ENCODE measurements around the gene UNC119B.

DNA sequence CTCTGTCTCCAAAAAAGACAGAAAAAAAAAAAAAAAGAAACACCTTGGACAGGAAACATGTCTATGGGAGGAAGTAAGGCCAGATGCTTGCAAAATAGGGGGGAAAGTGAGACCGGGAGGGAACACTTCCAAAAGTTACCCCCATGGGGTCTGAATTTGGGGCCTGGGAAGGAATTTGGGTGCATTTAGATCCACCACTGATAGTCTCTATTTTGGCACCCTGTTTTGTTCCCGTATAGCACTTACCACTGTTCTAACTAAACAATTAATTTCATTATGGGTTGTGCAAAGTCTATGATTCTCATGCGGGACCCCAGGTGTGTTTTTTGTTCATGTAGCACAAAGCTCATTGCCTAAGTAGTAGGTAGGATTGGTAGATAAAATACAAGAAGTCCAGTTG, 24.7 kb upstream of the UNC119B start:
- TF ChIP-seq RAD21 (IDR thresholded peaks at IDR 0.05) (no peak), YY1 (IDR thresholded peaks at IDR 0.05) (no peak), JUND (IDR thresholded peaks at IDR 0.05) (no peak), TAF1 (conservative IDR thresholded peaks at IDR 0.05) (no peak)
- TF ChIP-seq, protein P1, sequence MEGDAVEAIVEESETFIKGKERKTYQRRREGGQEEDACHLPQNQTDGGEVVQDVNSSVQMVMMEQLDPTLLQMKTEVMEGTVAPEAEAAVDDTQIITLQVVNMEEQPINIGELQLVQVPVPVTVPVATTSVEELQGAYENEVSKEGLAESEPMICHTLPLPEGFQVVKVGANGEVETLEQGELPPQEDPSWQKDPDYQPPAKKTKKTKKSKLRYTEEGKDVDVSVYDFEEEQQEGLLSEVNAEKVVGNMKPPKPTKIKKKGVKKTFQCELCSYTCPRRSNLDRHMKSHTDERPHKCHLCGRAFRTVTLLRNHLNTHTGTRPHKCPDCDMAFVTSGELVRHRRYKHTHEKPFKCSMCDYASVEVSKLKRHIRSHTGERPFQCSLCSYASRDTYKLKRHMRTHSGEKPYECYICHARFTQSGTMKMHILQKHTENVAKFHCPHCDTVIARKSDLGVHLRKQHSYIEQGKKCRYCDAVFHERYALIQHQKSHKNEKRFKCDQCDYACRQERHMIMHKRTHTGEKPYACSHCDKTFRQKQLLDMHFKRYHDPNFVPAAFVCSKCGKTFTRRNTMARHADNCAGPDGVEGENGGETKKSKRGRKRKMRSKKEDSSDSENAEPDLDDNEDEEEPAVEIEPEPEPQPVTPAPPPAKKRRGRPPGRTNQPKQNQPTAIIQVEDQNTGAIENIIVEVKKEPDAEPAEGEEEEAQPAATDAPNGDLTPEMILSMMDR (IDR thresholded peaks at IDR 0.05; ENCODE audit: low read depth, low read length, missing input control) = no peak
- TF ChIP-seq, protein P2, sequence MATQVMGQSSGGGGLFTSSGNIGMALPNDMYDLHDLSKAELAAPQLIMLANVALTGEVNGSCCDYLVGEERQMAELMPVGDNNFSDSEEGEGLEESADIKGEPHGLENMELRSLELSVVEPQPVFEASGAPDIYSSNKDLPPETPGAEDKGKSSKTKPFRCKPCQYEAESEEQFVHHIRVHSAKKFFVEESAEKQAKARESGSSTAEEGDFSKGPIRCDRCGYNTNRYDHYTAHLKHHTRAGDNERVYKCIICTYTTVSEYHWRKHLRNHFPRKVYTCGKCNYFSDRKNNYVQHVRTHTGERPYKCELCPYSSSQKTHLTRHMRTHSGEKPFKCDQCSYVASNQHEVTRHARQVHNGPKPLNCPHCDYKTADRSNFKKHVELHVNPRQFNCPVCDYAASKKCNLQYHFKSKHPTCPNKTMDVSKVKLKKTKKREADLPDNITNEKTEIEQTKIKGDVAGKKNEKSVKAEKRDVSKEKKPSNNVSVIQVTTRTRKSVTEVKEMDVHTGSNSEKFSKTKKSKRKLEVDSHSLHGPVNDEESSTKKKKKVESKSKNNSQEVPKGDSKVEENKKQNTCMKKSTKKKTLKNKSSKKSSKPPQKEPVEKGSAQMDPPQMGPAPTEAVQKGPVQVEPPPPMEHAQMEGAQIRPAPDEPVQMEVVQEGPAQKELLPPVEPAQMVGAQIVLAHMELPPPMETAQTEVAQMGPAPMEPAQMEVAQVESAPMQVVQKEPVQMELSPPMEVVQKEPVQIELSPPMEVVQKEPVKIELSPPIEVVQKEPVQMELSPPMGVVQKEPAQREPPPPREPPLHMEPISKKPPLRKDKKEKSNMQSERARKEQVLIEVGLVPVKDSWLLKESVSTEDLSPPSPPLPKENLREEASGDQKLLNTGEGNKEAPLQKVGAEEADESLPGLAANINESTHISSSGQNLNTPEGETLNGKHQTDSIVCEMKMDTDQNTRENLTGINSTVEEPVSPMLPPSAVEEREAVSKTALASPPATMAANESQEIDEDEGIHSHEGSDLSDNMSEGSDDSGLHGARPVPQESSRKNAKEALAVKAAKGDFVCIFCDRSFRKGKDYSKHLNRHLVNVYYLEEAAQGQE (IDR thresholded peaks at IDR 0.05) = no peak

Data from liver (tissue), 3 donors.